HG03565 (cell line): ENCODE results near the gene PAFAH2.
"Not testable (repeated sequence)": the region's sequence is repeated elsewhere in the genome, so short reads cannot be mapped to it uniquely, and the experiment has no call there.

Source experiments
- ATAC-seq: cut with Tn5 transposase; IDR thresholded peaks from one replicate; pipeline ENCODE4 v1.9.1; 2021; ENCODE audit warnings: mild to moderate bottlenecking, moderate library complexity; ENCODE audit not compliant: unreplicated experiment

PAFAH2 gene

DNA sequence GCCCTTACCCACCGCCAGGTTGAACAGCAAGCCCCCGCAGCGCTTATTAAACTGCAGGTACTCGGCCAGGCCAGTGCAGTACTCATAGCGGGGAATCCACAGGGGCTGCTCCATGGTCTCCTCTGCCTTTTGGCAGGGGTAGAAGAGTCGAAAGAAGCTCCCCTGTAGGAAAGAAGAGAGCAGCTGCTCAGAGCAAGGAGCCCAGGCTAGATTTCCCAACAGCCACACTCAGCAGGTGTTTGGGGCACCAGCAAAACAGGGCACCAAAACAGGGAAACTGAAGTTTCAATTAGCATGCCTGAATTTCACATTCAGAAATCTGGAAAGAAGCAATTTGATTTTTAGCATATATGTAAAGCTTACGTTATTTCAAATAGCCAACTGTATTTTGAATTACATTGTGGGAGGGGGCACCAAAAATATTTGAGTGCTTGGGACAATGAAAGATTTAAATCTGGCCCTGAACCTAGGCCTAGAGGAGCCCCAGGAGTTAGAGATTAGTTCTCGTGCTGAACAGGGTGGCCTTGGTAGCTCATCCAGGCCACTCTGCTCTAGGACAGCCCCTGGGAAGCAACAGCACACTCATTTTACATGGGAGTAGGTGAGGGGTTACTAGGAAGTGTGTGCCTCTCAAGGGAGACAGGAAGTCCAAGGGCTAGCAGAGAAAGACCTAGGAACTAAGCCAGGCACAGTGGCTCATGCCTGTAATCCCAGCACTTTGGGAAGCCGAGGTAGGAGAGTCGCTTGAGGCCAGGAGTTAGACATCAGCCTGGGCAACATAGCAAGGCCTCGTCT, 8.2 kb downstream of the PAFAH2 start:
- ATAC-seq = no peak

DNA sequence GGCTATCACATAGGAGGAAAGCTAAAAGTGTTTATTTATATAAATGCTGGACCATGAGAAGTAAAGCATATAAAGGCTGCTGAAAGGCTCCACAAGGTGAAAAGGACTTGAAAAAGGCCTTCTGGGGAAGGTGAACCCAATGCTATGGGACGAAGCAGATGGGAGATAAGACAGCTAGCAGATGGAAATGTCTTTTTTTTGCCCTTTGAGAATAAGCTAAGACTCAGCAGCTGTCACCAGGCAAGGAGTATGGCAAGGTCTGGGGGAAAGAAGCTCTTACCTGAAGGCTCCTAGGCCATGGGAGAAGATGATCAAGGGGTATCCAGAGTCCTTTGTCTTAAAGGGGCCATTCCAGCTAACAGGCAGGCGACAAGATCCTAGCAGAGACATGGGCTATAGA, 9.9 kb downstream of the PAFAH2 start:
- no peak for ATAC-seq

DNA sequence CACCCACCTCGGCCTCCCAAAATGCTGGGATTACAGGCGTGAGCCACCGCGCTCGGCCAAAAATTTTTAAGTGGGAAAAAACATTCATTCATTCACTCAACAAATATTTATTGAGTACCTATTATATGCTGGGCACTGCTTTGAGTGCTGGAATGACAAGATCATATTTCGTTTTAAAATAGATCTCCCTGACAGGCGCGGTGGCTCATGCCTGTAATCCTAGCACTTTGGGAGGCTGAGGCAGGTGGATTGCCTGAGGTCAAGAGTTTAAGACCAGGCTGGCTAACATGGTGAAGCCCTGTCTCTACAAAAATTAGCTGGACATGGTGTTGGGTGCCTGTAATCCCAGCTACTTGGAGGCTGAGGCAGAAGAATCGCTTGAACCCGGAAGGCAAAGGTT, 11.1 kb downstream of the PAFAH2 start:
- ATAC-seq = not testable (repeated sequence)

DNA sequence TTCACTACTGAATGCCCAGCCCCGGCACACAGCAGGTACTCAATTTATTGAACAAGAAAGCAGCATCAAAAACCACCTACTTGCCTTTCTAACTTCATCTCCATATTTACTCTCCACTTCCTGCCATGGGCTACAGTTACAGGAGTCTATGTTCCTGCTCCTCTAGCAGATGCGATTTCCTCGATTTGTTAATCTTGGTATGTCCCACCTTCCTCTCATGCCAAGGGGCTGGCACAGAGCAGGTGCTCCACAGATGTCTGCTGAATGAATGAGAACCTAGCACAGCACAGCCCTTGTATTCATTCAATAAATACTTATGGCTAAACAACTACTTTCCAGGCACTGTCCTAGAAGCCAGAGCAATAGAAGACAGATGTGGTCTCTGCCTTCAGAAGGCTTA, 12.2 kb downstream of the PAFAH2 start:
- ATAC-seq = no peak

DNA sequence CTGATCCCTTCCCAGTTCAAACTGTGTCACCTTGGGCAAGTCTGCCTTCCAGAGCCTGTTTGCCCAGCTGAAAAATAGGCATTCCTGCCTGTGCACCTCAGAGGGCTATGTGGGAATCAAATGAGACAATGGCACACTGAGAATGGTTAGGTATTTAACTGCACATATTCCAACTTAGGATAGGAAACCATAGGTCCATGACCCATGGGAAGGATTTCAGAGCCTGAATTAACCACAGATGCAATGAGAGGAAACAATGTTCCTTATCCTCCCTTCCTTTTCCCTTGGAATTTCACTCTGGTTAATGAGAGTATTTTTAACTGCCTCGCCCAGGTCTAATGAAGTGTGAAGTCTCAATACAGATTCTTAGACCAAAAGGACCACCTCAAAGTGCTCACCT, 12.7 kb downstream of the PAFAH2 start:
- no peak for ATAC-seq

DNA sequence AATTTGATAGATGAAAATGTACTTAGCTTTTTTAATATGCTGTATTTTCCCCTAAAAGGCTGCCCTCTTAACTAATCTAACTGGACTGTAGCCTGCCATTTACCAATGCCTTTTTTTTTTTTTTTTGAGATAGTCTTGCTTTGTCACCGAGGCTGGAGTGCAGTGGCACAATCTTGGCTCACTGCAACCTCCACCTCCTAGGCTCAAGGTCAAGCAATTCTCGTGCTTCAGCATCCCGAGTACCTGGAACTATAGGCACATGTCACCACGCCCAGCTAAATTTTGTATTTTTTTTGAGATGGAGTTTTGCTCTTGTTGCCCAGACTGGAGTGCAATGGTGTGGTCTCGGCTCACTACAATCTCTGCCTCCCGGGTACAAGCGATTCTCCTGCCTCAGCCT, 18.7 kb downstream of the PAFAH2 start:
- ATAC-seq = no peak

DNA sequence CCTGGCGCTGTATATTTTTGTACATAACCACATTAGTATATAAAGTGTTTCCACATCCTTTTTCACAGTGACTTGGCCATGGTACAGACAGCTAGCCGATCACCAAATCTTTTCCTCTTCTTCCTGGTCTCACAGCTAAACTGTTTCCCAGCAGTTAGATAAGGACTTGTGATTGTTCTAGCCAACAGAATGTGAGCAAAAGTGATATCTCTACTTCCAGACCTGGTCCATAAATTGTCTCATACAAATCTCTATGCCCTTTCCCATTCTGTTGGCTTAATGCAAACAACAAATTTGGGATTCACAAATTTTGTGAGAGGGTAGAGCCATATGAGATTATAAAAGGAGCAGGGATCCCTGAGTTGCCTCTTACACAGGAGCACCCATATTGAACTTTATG, 19.5 kb downstream of the PAFAH2 start:
- no peak for ATAC-seq

DNA sequence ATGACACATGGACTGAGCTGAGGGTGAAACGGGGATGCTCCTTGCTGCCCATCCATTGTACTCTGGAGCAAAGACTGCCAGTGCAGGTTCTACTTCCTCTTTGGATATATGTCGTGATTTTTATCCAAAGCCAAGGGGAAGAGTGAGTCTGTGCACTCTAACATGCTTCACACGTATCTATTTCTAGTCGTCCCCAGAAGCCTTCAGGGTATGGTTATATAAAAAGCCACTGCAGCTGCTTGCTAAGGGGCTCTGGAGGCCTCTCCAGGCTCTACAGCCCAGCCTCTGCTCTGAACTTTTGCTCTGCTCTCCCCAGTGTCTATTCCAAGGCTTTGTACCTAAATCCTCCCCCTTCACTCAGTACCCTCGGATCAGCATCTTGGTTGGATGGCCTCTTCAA, 20.1 kb downstream of the PAFAH2 start:
- ATAC-seq = no peak

DNA sequence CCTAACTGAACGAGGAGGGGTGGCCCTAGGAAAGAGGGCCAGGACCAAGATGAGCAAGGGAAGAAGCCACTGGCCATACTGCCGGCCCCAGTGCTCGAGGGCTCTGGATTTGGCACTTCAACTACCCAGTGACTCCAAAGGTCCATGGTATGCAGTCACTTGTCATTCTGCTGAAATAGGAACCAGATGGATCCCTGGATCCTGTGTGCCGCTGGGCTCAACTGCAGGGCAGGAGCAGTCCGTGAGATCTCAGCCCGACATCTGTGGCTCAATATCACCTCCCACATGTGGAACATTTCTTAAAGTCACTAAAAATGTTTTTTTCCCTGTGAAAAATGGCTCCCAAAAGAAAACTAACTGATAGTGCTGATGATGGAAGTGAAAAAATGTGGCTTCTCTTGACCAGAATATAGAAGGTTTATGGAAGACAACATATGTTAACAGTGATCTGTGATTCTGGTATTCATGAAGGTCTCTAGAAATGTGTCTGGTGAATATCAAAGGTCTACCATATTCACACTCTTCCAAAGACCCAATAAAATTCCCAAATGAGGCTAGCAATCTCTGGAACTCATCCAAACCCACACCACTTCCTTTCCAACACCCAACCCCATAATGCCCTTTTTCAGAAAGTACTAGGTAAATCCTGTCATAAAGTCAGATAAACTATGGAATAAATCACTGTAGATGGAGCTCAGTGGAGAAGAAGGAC, 24.1 kb downstream of the PAFAH2 start:
- ATAC-seq = no peak

DNA sequence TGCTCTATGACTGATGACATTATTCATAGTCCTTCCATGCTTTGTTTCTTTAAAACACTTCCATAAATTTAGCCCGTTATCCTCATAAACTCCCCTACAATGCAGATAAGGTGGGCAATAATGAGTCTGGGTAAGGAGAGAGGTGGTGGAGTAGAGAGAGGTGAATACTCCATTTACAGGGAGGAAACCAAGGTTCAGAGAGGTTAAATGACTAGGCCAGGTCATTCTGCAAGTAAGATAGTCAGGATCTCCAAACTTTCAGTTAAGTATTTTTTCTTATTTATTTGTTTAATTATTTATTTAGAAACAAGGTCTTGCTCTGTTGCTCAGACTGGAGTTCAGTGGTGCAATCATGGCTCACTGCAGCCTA, 26.1 kb downstream of the PAFAH2 start:
- ATAC-seq = no peak

DNA sequence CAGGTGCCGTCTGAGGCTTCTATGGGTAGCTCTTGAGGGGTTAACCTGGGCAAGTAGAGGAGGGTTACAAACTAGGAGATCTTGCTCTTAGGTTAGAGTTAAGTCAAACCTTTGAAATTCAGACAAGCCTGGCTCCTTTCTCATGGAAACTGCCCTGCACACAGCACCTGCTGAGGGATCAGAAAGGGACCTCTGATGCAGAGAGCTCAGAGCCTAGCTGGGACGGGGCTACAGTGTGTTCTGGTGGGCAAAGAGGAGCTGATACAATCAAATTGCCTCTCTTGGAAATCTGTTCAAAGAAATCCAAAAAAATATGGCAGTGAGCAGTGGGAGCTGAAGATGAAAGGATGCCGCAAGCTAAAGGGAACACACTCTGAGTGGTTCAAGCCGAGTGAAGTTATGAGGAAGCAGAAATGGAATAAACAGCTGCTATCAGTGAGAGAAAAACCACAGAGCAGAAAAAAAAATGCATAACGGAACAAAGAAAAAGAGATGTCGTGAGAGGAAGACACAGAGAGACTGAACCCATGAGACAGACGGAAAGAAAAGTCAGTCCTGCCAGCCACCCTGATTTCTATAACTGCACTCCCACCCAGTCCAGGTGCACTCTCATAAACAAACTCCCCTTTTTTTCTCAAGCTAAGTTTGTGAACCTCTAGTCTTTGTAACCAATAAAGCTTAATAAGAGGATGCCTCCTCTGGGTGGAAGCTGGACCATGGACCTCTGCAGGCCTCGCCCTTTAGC, 26.6 kb downstream of the PAFAH2 start:
- no peak for ATAC-seq

DNA sequence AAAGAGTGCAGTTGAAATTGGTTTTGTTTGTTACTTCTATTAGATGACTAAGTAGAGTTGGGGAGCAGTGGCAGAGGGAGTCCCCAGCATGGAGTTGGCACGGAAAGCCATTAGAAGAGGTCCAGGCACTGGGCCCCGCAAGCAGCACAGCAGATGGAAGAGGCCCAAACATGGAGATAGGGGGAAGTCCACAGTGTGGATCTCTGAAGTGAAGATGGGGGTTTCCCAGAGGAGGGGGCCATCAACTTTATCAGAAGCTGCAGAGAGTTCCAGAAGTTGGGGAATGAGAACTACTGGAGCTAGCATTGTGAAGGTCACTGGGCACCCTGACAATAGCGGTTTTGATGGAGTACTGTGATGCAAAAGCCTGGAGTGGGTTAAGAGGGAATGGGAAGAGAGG, 30.6 kb downstream of the PAFAH2 start:
- no peak for ATAC-seq

DNA sequence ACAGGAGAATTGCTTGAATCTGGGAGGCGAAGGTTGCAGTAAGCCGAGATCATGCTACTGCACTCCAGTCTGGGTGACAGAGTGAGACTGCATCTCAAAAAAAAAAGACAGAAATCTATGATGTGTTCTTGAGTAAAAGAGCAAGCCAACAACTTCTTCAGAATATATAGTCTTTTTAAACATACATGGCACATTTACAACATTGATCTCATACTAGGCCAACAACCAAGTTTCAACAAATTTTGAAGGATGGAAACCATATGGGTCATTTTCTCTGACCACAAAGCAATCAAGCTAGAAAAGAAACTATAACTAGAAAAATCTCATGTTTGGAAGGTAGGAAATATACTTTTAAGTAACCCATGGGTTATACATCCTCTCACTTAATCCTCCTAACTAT, 38.3 kb downstream of the PAFAH2 start:
- ATAC-seq = no peak

DNA sequence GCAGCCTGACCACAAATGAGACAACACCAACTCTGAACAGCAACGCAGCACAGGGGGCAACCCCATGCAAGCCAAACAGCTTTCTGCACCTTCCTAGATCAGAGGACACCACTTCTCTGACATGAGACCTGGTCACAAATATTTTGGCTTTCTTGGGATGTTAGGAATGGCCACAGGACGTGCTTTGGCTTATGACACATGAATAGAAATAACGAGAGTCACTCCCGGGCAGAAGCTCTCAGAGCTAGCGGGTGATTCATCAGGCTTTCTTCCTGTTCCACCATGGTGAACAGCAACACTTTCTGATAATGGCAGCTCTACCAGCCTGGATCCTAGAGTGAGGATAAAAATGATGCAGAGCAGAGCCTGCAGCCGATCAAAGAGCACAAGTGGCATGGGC, 39.4 kb downstream of the PAFAH2 start:
- ATAC-seq = no peak

DNA sequence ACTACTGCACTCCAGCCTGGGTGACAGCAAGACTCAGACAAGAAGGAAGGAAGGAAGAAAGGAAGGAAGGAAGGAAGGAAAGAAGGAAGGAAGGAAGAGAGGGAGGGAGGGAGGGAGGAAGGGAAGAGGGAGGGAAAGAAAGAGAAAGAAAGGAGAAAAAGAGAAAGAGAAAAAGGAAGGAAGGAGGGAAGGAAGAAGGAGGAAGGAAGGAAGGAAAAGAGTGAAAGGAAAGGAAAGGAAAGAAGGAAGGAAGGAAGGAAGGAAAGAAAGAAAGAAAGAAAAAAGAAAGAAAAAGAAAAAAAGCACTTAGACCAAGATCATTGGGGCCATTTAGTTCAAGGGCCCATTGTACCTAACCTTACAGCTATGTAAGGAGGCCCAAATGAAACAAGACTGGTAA, 42.3 kb downstream of the PAFAH2 start:
- ATAC-seq = no peak

DNA sequence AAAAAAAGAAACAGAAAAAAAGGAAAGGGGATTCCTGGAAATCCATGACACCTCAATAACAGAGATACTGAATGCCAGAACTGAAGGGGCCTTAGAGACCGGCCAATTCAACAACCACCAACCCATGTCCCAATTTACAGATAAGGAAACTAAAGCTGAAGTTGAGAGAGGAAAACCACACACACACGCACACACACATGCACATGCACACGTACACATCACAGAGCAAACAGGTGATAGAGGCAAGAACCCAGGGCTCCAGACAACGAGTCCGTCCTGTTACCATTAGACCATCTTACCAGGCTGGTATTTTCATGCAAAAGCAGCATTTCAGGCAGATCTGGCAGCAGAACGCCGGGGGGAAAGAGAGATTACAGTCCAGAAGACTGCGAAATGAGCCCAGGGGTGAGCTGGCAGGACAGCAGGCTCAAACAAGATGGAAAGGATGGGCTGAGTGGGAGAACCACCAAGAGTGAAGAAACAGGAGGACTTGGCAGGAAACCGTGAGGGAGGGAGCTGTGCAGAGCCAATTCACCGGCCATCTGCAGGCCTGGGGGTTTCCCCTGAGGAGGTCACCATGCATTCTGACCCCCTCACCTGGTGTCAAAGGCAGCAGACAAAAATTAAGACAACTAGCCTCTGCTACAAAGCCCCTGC, 43.5 kb downstream of the PAFAH2 start:
- ATAC-seq = no peak

DNA sequence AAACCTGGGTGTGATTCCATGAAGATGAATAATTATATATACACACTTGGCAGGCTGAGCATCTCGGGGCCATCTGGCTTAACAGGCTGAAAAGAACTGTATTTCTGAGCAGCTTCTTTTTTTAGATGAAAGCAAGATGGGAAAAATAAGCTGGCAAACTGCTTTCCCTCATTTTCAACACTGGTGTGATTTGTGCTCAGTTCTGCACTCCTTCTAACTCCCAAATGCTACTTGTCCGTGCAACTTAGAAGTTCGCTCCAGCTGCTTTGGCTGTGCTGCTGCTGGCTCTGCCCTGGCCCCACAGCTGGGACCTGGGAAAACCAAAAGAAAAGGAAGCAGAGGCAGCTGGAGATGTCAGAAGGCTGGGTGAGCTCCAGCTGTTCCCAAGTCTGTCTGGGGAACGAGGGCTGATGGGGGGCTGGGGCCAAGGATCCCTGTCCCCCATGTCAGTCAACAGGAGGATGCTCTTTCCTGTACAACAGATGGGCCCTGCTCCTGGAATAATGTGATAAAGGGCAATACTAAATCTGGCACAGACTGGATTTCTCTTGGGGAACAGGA, 44.9 kb downstream of the PAFAH2 start:
- no peak for ATAC-seq

DNA sequence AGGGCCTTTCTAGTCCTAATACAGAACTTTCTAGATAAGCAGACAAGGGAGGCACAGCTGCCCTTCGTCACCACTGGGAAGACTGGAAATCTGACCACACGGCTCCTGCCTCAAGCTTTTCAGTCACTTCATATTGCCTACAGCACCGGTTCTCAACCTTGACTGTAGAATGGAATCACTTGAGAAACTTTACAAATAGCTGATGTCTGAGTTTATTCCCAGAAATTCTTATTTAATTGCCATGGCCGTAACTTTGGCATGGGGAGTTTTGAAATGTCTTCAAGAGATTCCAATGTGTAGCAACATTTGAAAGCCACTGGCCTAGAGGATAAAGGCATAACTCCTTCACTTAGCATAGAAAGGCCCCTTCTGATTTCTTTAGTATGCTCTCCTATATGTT, 49.2 kb downstream of the PAFAH2 start:
- ATAC-seq = no peak

DNA sequence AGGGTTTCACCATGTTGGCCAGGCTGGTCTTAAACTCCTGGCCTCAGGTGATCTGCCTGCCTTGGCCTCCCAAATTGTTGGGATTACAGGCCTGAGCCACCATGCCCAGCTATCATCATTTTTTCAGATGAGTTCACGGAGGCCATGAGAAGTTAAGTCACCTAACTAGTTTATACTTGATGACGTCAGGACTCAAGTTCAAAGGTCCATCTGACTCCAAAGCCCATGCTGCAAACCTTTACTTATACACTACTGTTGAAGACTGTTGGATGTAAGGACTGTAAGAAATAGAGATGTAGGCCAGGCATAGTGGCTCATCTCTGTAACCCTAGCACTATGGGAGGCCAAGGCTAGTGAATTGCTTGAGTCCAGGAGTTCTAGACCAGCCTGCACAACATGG, 50.8 kb downstream of the PAFAH2 start:
- no peak for ATAC-seq

DNA sequence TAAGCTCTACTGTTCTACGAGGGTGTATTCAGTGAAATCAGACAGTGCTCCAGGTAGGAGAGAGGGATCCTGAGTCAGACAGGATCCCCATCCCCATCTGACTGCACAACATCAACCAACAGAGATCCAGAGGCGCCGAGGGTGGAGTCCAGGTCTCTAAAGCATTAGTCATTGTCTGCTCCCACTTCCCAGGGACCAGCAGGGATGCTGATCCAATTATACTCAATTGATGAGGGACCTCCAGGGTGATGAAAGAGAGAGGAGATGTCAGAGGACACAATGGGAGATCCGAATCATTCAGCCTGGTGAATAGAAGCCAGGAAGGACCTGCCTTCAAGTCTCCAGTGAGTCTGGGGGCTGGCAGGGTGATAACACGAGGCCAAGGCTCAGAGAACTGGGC, 52.1 kb downstream of the PAFAH2 start:
- ATAC-seq = no peak

DNA sequence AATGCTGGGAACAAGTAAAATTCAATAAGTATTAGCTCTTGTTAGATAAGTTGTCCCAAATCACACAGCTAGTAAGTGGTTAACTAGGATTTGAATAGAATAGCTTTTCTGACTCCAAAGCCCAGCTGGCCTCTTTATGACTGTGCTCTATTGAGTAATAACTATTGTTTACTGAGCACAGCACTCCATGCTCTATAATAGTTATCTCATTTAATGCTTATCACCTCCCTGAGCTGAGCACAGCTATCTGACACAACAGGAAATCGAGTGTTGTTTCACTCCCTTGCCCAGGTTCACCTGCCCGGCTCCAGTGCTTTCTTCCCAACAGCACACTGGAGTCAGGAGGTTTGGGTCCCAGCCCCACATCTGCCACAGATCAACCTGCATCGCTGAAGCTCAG, 52.9 kb downstream of the PAFAH2 start:
- ATAC-seq = no peak
